GM12878 (cell line): ENCODE results near the gene CACNA1H. TPM values are rescaled to one million over a fixed set of nuclear protein-coding genes. Genes with fewer than 3 reads are reported as not detected.

Experiments
- E2F8 ChIP-seq: fragments of 450-650 bp; IDR thresholded peaks from 2 replicates; pipeline ENCODE4 v1.6.1; 2018; ENCODE audit warnings: mild to moderate bottlenecking, low read depth, moderate library complexity; ENCODE audit not compliant: partially characterized antibody
- IKZF1 ChIP-seq: fragments of 450-650 bp; conservative IDR thresholded peaks from 2 replicates; pipeline ENCODE4 v1.6.1; 2017; ENCODE audit warnings: antibody characterized with exemption, mild to moderate bottlenecking
- MYB ChIP-seq: fragments of 150-350 bp; IDR thresholded peaks from 2 replicates; pipeline ENCODE4 v1.6.1; 2014; ENCODE audit warnings: mild to moderate bottlenecking, low read depth, low read length, borderline replicate concordance
- REST ChIP-seq: IDR thresholded peaks from 2 replicates; pipeline ENCODE4 v1.6.1; 2012; ENCODE audit warnings: mild to moderate bottlenecking, low read depth, low read length
- RUNX3 ChIP-seq: IDR thresholded peaks from 2 replicates; pipeline ENCODE4 v1.6.1; 2012; ENCODE audit warnings: low read length, inconsistent platforms
- polyA plus RNA-seq, 11 experiments: library from polyadenylated mRNA; depleted of rRNA in 4 of 11; unstranded in 6 of 11; stranded (reverse) in 5 of 11; fragments of >200 nt; fragmentation: Nextera tagmentation in 4 of 11; fragmentation: Illumina TruSeq in 1 of 11; extraction: Ambion mirVana in 4 of 11; extraction: Trizol in 1 of 11; gene quantifications; 1 replicate in 1 of 11; 2 replicates in 10 of 11; pipeline versions ENCODE4 v1.2.1 to v1.2.3, GENCODE V29; 2011 to 2016; ENCODE audit warnings: inconsistent platforms in 2 of 11, missing spikeins in 2 of 11, low read depth in 1 of 11
- total RNA-seq, 4 experiments: library from RNA; depleted of rRNA in 3 of 4; stranded (reverse); fragments of >200 nt in 3 of 4; fragmentation: Illumina TruSeq in 1 of 4; extraction: Trizol in 1 of 4; gene quantifications; 2 replicates each; pipeline versions ENCODE4 v1.2.1 to v1.2.3, GENCODE V29; 2013 to 2021
- TF ChIP-seq, protein P1 (sequence below): fragments of 450-650 bp; formaldehyde crosslinking; IDR thresholded peaks from 2 replicates; pipeline ENCODE4 v1.4.0; 2022; ENCODE audit warnings: mild to moderate bottlenecking, moderate library complexity
- TF ChIP-seq, protein P2 (sequence below): fragments of 450-650 bp; conservative IDR thresholded peaks from 2 replicates; pipeline ENCODE4 v1.6.1; 2017; ENCODE audit warnings: mild to moderate bottlenecking, moderate library complexity

CACNA1H gene
- total and polyA plus RNA-seq, 10 of the 15 experiments (the other 5 are each of a cell fraction or from before 2014, with no cell fraction given): 0.03 to 0.54 TPM; not detected in 8

GRCh38 chr16:1123525-1124230, 29.2 kb upstream of the CACNA1H start (continued):
- TF ChIP-seq REST: no peak
- TF ChIP-seq RUNX3: no peak
- TF ChIP-seq, protein P1, sequence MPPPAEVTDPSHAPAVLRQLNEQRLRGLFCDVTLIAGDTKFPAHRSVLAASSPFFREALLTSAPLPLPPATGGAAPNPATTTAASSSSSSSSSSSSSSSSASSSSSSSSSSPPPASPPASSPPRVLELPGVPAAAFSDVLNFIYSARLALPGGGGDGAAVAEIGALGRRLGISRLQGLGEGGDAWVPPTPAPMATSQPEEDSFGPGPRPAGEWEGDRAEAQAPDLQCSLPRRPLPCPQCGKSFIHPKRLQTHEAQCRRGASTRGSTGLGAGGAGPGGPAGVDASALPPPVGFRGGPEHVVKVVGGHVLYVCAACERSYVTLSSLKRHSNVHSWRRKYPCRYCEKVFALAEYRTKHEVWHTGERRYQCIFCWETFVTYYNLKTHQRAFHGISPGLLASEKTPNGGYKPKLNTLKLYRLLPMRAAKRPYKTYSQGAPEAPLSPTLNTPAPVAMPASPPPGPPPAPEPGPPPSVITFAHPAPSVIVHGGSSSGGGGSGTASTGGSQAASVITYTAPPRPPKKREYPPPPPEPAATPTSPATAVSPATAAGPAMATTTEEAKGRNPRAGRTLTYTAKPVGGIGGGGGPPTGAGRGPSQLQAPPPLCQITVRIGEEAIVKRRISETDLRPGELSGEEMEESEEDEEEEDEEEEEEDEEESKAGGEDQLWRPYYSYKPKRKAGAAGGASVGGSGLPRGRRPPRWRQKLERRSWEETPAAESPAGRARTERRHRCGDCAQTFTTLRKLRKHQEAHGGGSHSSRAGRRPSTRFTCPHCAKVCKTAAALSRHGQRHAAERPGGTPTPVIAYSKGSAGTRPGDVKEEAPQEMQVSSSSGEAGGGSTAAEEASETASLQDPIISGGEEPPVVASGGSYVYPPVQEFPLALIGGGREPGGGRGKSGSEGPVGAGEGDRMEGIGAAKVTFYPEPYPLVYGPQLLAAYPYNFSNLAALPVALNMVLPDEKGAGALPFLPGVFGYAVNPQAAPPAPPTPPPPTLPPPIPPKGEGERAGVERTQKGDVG (CRISPR knock-in tag): no peak
- TF ChIP-seq E2F8: no peak
- no peak for TF ChIP-seq MYB
- no peak for TF ChIP-seq IKZF1
- TF ChIP-seq, protein P2, sequence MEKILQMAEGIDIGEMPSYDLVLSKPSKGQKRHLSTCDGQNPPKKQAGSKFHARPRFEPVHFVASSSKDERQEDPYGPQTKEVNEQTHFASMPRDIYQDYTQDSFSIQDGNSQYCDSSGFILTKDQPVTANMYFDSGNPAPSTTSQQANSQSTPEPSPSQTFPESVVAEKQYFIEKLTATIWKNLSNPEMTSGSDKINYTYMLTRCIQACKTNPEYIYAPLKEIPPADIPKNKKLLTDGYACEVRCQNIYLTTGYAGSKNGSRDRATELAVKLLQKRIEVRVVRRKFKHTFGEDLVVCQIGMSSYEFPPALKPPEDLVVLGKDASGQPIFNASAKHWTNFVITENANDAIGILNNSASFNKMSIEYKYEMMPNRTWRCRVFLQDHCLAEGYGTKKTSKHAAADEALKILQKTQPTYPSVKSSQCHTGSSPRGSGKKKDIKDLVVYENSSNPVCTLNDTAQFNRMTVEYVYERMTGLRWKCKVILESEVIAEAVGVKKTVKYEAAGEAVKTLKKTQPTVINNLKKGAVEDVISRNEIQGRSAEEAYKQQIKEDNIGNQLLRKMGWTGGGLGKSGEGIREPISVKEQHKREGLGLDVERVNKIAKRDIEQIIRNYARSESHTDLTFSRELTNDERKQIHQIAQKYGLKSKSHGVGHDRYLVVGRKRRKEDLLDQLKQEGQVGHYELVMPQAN: no peak
